GM19397 (cell line): ENCODE results near the gene FARP1.

Experiments
- ATAC-seq: cut with Tn5 transposase; IDR thresholded peaks from one replicate; pipeline ENCODE4 v1.9.1; 2021; ENCODE audit warnings: mild to moderate bottlenecking, moderate library complexity; ENCODE audit not compliant: unreplicated experiment

Gene FARP1

GRCh38 chr13:98129059-98129746, 13.7 kb upstream of the FARP1 start:
- ATAC-seq, result no peak

GRCh38 chr13:98133946-98134345, 8.9 kb upstream of the FARP1 start:
- peak; percentile 87 for ATAC-seq

GRCh38 chr13:98134901-98135300, 8.0 kb upstream of the FARP1 start:
- ATAC-seq, result no peak

- ATAC-seq, result no peak
These were observed 1.8 kb upstream of the FARP1 start for GRCh38 chr13:98141091-98141490.

- ATAC-seq, result peak; percentile 2
These were observed 1.1 kb upstream of the FARP1 start for GRCh38 chr13:98141509-98142379.

GRCh38 chr13:98143157-98143553, 261 bp downstream of the FARP1 start:
- peak; percentile 27 for ATAC-seq

DNA sequence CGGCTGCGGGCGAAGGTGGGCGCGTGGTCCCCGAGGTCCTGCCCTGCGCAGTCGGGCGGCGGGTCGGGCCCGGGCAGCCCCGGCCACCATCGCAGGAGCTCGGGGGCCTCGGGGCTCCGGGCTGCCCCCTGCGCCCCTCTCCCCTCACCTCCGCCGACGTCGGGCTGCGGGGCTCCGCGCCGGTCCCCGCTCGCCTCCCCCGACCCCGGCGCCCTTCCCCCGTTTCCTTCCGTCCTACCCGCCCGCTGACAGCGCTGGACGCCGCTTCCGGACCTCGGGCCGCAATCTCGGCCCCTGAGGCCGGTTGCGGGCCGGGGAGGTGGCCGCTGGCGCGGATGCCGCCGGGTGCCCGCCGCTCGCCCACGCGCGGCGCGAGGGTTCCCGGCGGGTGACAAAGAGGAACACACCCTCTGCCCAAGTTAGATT, 720 bp downstream of the FARP1 start:
- peak; percentile 12 for ATAC-seq

DNA sequence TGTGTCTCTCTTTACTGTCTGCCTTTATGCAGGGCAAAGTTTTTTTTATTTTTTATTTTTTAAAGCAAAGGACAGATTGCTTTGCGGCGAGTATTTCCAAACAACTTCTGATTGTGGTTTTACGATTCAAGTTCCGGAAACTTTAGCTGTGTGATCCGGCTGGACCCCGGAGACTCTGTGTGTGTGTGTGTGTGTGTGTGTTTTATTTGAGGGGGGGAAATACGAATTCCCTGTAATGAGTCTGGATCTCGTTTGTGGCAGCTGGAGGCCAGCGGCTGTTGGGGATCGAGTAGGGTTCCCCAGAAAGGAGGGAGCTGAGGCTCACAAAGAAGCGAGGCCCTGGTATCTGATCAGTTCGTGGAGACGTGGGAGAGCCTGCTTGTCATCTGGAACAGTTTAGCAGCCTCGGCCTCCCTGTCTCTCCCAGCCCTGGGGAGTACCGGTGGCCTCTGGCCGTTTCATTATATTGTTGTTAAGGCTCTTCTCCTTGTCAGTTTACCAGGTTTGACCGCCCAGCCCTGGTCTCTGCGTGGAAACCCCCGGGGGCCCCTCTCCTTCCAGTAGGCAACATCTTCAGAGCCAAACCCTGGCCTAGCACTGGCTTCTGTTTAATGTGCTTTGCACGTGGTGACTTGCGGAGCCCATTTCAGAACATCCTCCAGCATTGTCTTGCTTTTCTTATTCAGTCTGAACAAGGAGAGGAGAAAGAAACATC, 1.3 kb downstream of the FARP1 start:
- ATAC-seq, result no peak

- ATAC-seq, result no peak
These were observed 2.0 kb downstream of the FARP1 start for GRCh38 chr13:98144801-98145350.

DNA sequence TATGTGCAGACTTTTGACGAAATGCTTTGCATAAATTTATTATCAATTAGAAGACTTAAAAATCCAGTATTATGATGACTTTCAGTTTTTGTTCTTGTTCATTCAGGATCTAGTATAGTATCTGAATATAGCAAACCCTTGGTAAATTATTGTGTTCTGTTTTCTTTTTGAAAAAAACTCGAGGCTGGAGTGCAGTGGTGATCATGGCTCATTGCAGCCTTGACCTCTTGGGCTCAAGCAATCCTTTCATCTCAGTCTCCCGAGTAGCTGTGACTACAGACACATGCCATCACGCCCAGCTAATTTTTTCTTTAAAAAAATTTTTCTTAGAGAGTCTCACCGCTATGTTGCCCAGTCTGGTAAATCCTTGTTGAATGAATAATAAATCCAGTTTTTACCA, 4.6 kb downstream of the FARP1 start:
- ATAC-seq, result no peak

DNA sequence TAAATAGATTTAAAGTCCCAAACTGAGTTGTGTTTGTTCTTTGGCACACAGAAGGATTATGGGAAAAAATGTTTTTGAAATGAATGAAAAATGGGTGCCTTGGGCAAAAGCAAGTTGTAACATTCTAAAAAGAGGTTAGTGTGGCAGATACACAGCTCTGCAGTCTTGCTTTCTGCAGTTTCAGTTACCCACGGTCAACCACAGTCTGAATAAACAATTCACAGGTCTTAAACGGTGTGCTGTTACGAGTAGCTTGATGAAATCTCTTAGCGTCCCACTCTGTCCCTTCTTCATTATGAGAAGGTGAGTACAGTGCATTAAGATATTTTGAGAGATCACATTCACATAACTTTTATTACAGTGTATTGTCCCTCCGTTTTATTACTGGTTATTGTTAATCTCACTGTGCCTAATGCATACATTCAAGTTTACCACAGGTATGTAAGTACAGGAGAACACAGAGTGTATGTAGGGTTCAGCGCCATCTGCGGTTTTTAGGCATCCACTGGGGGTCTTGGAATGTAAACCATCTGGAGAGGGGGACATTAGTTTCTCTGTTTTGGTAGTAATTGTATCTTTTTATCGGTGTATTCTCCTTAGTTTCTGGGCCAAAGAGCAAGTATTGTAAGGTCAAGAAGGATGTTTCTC, 8.1 kb downstream of the FARP1 start:
- ATAC-seq, result no peak

GRCh38 chr13:98155475-98156109, 12.7 kb downstream of the FARP1 start:
- ATAC-seq, result no peak

DNA sequence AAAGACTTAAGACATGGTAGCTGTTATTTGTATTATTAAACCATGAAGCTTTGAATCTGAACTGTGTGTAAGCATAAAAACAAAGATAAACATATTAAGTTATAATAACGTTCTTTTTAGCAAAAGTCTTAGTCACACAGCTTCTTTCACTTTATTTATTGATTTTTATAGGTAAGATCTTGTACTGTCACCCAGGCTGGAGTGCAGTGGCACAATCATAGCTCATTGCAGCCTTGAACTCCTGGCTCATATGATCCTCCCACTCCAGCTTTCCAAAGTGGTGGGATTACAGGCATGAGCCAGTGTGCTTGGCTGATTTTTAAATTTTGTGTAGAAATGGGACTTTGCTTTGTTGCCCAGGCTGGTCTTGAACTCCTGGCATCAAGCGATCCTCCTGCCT, 13.4 kb downstream of the FARP1 start:
- ATAC-seq, result no peak

GRCh38 chr13:98157188-98157587, 14.3 kb downstream of the FARP1 start:
- ATAC-seq, result no peak

DNA sequence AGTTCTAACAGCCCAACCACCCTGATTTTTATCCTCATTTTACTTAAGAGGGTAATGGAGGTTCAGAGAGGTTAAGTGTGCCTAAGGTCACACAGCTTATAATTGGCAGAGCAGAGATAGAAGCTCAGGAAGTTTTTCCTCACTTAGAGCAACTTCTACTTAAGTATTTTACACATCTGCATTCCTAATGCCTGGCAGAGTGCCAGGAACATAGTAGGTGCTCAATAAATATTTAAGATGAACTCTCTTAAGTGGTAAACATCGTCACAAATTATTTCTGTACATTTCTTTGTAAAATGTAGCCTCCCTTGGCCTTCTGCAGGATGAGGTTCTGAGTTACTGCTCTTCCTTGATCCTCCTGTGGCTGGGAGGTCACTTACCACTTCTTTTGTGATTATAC, 14.7 kb downstream of the FARP1 start:
- no peak for ATAC-seq

GRCh38 chr13:98158172-98158899, 15.4 kb downstream of the FARP1 start:
- no peak for ATAC-seq

DNA sequence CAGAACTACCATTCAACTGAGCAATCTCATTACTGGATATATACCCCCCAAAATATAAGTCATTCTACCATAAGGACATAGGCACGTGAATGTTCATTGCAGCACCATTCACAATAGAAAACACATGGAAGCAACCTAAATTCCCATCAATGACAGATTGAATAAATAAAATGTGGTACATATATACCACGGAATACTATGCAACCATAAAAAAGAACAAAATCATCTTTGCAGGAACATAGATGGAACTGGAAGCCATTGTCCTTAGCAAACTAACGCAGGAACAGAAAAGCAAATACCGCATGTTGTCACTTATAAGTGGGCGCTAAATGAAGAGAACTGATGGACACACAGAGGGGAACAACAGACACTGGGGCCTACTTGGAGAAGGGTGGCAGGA, 20.0 kb downstream of the FARP1 start:
- no peak for ATAC-seq

GRCh38 chr13:98169331-98169730, 26.4 kb downstream of the FARP1 start:
- no peak for ATAC-seq

- no peak for ATAC-seq
These were observed 29.2 kb downstream of the FARP1 start for GRCh38 chr13:98171900-98172589.
